Neural cell (in vitro differentiated cells): ENCODE results near the gene DBN1. TPM values are rescaled to one million over a fixed set of nuclear protein-coding genes. Genes with fewer than 3 reads are reported as not detected.

Experiments used
- H2AFZ ChIP-seq: fragments of 200-600, 300-800 bp; sonication (generic), shearing (Covaris generic); 2 replicates; pipeline ENCODE4 v1.6.0; 2014; ENCODE audit warnings: low read depth, mild to moderate bottlenecking, antibody characterized with exemption, low read length, moderate library complexity
- H3F3A ChIP-seq: fragments of 200-600 bp; shearing (Covaris generic); 2 replicates; pipeline ENCODE4 v1.6.1; 2016; ENCODE audit warnings: mild to moderate bottlenecking, moderate library complexity, mixed read lengths, antibody characterized with exemption, low read length; ENCODE audit not compliant: insufficient read depth, poor library complexity, severe bottlenecking
- H3K27ac ChIP-seq: fragments of 200-600, 300-800 bp; sonication (generic), shearing (Covaris generic); 2 replicates; pipeline ENCODE4 v1.5.1; 2014; ENCODE audit warnings: mild to moderate bottlenecking, low read length, moderate library complexity
- H3K27me3 ChIP-seq: fragments of 300-800, 200-600 bp; sonication (generic), shearing (Covaris generic); 2 replicates; pipeline ENCODE4 v1.6.0; 2014; ENCODE audit warnings: mild to moderate bottlenecking, low read depth, low read length, moderate library complexity; ENCODE audit not compliant: insufficient read depth
- H3K36me3 ChIP-seq: fragments of 300-800, 200-600 bp; sonication (generic), shearing (Covaris generic); 2 replicates; pipeline ENCODE4 v1.5.1; 2014; ENCODE audit warnings: mild to moderate bottlenecking, antibody characterized with exemption, low read length, moderate library complexity; ENCODE audit not compliant: insufficient read depth
- H3K4me2 ChIP-seq: fragments of 300-800, 200-600 bp; sonication (generic), shearing (Covaris generic); 2 replicates; pipeline ENCODE4 v1.6.0; 2014; ENCODE audit warnings: mild to moderate bottlenecking, low read length
- H3K4me3 ChIP-seq: fragments of 300-800, 200-600 bp; sonication (generic), shearing (Covaris generic); 2 replicates; pipeline ENCODE4 v1.5.1; 2014; ENCODE audit warnings: mild to moderate bottlenecking, low read length, moderate library complexity
- H3K79me2 ChIP-seq: fragments of 200-600 bp; shearing (Covaris generic); replicated peaks from 2 replicates; pipeline ENCODE4 v1.6.0; 2014; ENCODE audit warnings: mild to moderate bottlenecking, low read length, moderate library complexity; ENCODE audit not compliant: insufficient read depth
- H3K9ac ChIP-seq: fragments of 300-800, 200-600 bp; sonication (generic), shearing (Covaris generic); 2 replicates; pipeline ENCODE4 v1.6.1; 2016; ENCODE audit warnings: mild to moderate bottlenecking, low read length, mixed read lengths
- H3K9me2 ChIP-seq: fragments of 200-600 bp; shearing (Covaris generic); 2 replicates; pipeline ENCODE4 v1.6.1; 2016; ENCODE audit warnings: mild to moderate bottlenecking, low read length, mixed read lengths; ENCODE audit not compliant: insufficient read depth
- H3K9me3 ChIP-seq: fragments of 200-600, 300-800 bp; sonication (generic), shearing (Covaris generic); 2 replicates; pipeline ENCODE4 v1.6.1; 2016; ENCODE audit warnings: mild to moderate bottlenecking, mixed run types, low read length, moderate library complexity, mixed read lengths
- H4K20me1 ChIP-seq: fragments of 200-600 bp; shearing (Covaris generic); 2 replicates; pipeline ENCODE4 v1.6.1; 2016; ENCODE audit warnings: mild to moderate bottlenecking, mixed run types; ENCODE audit not compliant: insufficient read depth
- EP300 ChIP-seq: fragments of 450-650 bp; conservative IDR thresholded peaks from 2 replicates; pipeline ENCODE4 v1.6.1; 2014; ENCODE audit warnings: antibody characterized with exemption, mild to moderate bottlenecking, moderate library complexity; ENCODE audit not compliant: poor library complexity, severe bottlenecking
- EZH2 ChIP-seq: fragments of 200-600, 300-800 bp; shearing (Covaris generic), sonication (generic); IDR thresholded peaks from 2 replicates; pipeline ENCODE4 v1.6.1; 2014; ENCODE audit warnings: antibody characterized with exemption, low read length, borderline replicate concordance, mild to moderate bottlenecking; ENCODE audit not compliant: insufficient read depth, poor library complexity, severe bottlenecking
- MXI1 ChIP-seq: fragments of 450-650 bp; conservative IDR thresholded peaks from 2 replicates; pipeline ENCODE4 v1.6.1; 2014; ENCODE audit warnings: antibody characterized with exemption, mild to moderate bottlenecking; ENCODE audit not compliant: poor library complexity, severe bottlenecking
- POLR2AphosphoS5 ChIP-seq: IDR thresholded peaks from 2 replicates; pipeline ENCODE4 v1.6.1; 2012
- RAD21 ChIP-seq: fragments of 450-650 bp; conservative IDR thresholded peaks from 2 replicates; pipeline ENCODE4 v1.6.1; 2014; ENCODE audit warnings: antibody characterized with exemption, mild to moderate bottlenecking, moderate library complexity
- SMC3 ChIP-seq: fragments of 450-650 bp; conservative IDR thresholded peaks from 2 replicates; pipeline ENCODE4 v1.6.1; 2014; ENCODE audit warnings: antibody characterized with exemption, mild to moderate bottlenecking, moderate library complexity; ENCODE audit not compliant: poor library complexity
- TAF1 ChIP-seq: IDR thresholded peaks from 2 replicates; pipeline ENCODE4 v1.6.1; 2012; ENCODE audit warnings: low read depth
- polyA plus RNA-seq: library from polyadenylated mRNA; depleted of rRNA; stranded (reverse); fragments of >200 nt; gene quantifications from 2 replicates; pipeline ENCODE4 v1.2.3, GENCODE V29; 2014
- TF ChIP-seq, protein P1 (sequence below): IDR thresholded peaks from 2 replicates; pipeline ENCODE4 v1.6.1; 2012; ENCODE audit warnings: borderline replicate concordance
- TF ChIP-seq, protein P2 (sequence below): fragments of 450-650 bp; IDR thresholded peaks from 2 replicates; pipeline ENCODE4 v1.5.1; 2014; ENCODE audit warnings: antibody characterized with exemption, mild to moderate bottlenecking, moderate library complexity; ENCODE audit not compliant: poor library complexity, severe bottlenecking

DBN1 gene
- polyA plus RNA-seq, 1 donor from 2014 or later, result 319 TPM

DNA sequence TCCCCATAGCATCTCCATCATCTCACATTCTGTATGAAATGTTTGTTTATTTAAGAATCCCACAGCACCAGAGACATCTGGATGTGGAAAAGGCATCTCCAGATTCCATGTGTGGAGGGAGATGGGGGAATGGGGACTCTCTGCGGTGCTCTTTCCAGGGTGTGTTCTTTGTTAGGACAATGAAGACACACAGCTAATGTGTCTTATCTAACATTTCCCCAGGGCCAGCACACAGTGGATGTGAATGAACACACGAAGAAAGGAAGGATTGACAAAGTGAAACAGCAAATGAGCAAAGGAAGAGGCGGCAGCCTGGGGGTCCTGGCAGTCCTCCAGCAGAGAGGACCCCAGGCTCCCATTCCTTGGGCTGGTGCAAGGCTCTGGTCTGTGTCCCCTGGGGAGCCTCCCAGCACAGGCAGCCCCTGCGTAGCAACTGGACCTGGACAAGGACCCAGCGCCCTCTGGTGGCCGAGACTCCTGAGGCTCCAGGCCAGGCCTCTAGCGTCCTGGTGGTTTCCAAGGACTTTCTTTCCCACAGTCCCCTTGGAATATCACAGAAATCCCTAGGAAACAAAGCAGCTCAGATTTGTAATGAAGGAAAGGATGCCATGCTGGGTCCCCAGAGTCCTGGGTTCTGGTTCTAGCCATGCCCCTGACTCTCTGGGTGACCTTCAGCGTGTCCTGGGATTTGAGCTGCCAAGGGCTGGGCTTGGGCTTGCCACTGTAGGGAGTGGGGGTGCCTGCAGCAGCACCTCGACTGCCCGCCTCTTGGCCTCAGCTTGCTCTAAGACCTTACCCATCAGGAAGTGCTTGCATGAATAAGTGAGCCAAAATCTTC, 27.5 kb upstream of the DBN1 start:
- Histone ChIP-seq H3K9ac (peak overlapping the region; percentile 51), H3K9me2 (no peaks in the 10 kb centered on the region), H3K4me3 (no peak overlapping the region), H3K27me3 (peaks cover 6% of the 10 kb centered on the region), H3K4me2 (no peak overlapping the region), H3F3A (no peaks in the 10 kb centered on the region), H3K9me3 (no peaks in the 10 kb centered on the region), H3K27ac (peak overlapping the region; percentile 50), H3K36me3 (no peaks in the 10 kb centered on the region), H4K20me1 (no peaks in the 10 kb centered on the region), H2AFZ (no peak overlapping the region), H3K79me2 (peaks cover 11% of the 10 kb centered on the region)
- TF ChIP-seq EP300 (peak; percentile 30), MXI1 (peak; percentile 23), EZH2 (no peak), POLR2AphosphoS5 (peak; percentile 31), TAF1 (no peak), SMC3 (peak; percentile 96), RAD21 (peak; percentile 91)
- TF ChIP-seq, protein P1, sequence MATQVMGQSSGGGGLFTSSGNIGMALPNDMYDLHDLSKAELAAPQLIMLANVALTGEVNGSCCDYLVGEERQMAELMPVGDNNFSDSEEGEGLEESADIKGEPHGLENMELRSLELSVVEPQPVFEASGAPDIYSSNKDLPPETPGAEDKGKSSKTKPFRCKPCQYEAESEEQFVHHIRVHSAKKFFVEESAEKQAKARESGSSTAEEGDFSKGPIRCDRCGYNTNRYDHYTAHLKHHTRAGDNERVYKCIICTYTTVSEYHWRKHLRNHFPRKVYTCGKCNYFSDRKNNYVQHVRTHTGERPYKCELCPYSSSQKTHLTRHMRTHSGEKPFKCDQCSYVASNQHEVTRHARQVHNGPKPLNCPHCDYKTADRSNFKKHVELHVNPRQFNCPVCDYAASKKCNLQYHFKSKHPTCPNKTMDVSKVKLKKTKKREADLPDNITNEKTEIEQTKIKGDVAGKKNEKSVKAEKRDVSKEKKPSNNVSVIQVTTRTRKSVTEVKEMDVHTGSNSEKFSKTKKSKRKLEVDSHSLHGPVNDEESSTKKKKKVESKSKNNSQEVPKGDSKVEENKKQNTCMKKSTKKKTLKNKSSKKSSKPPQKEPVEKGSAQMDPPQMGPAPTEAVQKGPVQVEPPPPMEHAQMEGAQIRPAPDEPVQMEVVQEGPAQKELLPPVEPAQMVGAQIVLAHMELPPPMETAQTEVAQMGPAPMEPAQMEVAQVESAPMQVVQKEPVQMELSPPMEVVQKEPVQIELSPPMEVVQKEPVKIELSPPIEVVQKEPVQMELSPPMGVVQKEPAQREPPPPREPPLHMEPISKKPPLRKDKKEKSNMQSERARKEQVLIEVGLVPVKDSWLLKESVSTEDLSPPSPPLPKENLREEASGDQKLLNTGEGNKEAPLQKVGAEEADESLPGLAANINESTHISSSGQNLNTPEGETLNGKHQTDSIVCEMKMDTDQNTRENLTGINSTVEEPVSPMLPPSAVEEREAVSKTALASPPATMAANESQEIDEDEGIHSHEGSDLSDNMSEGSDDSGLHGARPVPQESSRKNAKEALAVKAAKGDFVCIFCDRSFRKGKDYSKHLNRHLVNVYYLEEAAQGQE, result no peak
- TF ChIP-seq, protein P2, sequence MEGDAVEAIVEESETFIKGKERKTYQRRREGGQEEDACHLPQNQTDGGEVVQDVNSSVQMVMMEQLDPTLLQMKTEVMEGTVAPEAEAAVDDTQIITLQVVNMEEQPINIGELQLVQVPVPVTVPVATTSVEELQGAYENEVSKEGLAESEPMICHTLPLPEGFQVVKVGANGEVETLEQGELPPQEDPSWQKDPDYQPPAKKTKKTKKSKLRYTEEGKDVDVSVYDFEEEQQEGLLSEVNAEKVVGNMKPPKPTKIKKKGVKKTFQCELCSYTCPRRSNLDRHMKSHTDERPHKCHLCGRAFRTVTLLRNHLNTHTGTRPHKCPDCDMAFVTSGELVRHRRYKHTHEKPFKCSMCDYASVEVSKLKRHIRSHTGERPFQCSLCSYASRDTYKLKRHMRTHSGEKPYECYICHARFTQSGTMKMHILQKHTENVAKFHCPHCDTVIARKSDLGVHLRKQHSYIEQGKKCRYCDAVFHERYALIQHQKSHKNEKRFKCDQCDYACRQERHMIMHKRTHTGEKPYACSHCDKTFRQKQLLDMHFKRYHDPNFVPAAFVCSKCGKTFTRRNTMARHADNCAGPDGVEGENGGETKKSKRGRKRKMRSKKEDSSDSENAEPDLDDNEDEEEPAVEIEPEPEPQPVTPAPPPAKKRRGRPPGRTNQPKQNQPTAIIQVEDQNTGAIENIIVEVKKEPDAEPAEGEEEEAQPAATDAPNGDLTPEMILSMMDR, result peak; percentile 97

DNA sequence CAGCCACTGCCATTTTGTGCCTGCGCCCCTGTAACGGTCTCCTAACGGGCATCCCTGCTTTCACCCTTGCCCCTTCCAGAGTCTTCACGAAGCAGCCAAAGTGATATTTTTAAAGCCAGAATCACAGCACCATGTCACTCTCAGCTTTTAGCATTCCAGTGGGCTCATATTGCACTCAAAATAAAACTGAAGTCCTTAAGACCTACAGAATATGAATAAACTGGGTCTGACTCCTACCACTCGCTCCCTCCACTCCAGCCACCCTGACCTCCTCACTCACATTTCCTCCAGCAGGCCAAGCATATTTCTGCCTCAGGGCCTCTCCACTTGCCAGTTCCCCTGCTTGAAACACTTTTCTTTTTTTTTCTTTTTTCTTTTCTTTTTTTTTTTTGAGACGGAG, 26.4 kb upstream of the DBN1 start:
- H3K79me2 ChIP-seq, result peaks cover 17% of the 10 kb centered on the region
- no peak overlapping the region for H3K27ac ChIP-seq
- H3K27me3 ChIP-seq, result peaks cover 6% of the 10 kb centered on the region
- TF ChIP-seq EP300 (no peak), MXI1 (no peak), EZH2 (no peak), TAF1 (no peak), POLR2AphosphoS5 (no peak), SMC3 (no peak), RAD21 (no peak)
- TF ChIP-seq, protein P1, result no peak
- H3K9me2 ChIP-seq, result no peaks in the 10 kb centered on the region
- no peaks in the 10 kb centered on the region for H3K36me3 ChIP-seq
- H3F3A ChIP-seq, result no peaks in the 10 kb centered on the region
- no peak overlapping the region for H3K4me2 ChIP-seq
- H2AFZ ChIP-seq, result no peak overlapping the region
- no peak overlapping the region for H3K9ac ChIP-seq
- H4K20me1 ChIP-seq, result no peaks in the 10 kb centered on the region
- no peak overlapping the region for H3K4me3 ChIP-seq
- no peaks in the 10 kb centered on the region for H3K9me3 ChIP-seq
